COLO829 (cell line): ENCODE measurements around the gene TMEM62.
A peak's percentile ranks its signal among the peaks of the same experiment; 100 is the strongest.
"Not testable (repeated sequence)": the region's sequence is repeated elsewhere in the genome, so short reads cannot be mapped to it uniquely, and the experiment has no call there.

ENCODE experiments used
- DNase-seq: peaks from one replicate; pipeline ENCODE4 v3.0.0; 2012; ENCODE audit warnings: low spot score

The TMEM62 gene

DNA sequence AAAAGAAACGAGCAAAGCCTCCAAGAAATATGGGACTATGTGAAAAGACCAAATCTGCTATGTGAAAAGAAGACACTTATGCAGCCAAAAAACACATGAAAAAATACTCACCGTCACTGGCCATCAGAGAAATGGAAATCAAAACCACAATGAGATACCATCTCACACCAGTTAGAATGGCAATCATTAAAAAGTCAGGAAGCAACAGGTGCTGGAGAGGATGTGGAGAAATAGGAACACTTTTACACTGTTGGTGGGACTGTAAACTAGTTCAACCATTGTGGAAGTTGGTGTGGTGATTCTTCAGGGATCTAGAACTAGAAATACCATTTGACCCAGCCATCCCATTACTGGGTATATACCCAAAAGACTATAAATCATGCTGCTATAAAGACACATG is 43.8 kb downstream of the TMEM62 start:
- DNase-seq: not testable (repeated sequence)

DNA sequence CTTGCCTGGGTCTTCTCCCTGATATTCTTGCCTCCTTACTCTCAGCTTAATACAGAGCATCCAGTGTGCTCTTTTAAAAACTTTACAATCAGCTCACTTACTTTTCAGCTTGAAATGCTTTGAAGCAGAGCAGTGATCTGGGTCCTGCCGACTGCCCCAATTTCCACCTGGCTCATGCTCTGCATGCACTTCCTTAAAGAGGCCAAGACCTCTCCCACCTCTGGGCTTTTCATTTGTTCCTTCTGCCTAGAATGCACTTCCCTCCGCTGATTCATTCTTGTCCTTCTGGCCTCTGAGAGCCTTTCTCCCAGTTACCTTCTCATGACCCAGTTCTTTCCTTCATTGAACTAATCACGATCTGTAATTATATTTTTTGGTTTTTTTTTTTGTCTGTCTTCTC is 49.9 kb downstream of the TMEM62 start:
- no peak for DNase-seq

DNA sequence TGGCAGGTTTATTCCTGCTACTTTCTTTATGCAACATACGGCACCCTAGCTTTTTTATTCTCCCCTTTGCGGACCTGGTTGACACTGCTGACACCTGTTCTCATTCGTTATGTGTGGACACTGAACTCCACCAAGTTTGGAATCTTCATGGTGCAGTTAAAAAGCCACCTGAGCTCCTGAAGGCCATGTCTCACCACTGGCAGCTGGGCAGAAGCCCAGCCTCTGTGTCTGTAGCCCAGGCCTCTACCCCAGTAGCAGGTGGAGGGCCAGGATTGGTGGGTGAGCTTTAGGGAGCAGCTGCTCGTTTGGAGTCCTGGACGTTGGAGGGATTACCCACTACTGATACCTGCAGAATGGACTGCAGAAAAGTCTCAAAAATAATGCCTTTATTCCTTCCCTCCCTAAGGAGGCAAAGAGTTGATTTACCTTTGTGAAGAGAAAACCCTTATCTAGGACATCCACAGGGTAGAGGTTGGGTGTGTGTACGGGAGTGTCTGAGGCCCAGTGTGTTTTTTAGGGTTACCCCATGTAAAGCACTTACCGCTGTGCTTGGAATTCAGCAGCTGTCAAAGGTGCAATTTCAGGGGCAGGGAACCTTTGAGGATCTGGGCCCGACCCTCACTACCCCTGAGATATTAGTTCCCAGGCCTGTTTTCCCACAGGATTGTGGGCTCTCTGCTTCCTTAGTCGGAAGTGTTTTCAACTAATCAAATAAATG is 51.2 kb downstream of the TMEM62 start:
- no peak for DNase-seq

DNA sequence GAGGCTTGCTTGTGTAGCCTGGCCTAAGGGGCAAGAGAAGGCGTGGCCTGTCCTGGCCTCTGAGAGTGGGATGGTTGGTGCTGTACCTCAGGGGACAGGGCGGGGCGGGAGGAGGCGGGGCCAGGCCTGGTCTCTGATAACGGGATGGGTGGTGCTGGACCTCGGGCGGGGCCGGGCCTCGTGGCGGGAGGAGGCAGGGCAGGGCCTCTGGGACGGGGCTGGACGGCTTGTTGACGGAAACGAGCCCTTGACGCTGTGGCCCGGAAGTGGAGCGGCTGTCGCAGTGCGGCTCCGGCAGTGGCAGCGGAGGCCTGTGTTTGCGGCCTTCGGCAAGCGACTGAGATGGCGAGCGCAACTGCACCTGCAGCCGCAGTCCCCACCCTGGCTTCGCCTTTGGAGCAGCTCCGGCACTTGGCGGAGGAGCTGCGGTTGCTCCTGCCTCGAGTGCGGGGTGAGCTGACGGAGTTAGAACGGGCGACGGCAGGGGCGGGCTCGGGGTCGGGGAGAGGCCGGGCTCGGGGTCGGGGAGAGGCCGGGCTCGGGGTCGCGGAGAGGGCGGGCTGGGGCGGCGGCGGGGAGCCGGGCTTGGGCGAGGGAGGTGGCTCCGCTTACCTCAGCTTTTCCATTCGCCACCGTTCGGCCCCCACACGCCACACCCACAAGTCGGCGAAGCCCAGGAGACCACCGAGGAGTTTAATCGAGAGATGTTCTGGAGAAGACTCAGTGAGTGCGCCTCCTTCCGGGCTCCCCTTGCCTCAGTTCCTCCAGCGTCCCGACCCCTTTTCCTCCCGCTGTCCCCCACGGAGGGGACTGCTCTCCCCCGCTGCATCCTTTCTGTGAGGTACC is 52.0 kb downstream of the TMEM62 start, which contains the start of gene CCNDBP1:
TSS of gene CCNDBP1 (plus strand) at position 247 of the 846 bp plus-strand sequence. CDS start at position 343, 96 bp downstream.
- DNase-seq: peak; percentile 84

DNA sequence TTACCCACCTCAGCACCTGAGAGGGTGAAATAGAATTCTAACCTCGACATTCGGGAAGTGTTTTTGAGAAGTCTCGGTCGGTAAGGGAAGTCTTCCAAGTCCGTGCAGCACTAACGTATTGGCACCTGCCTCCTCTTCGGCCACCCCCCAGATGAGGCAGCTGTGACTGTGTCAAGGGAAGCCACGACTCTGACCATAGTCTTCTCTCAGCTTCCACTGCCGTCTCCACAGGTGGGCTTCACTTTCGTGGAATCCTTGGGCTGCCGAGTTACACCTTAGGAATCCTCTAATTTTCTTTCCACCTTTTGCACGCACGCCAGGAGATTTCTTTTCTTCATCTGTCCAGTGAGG is 52.6 kb downstream of the TMEM62 start:
- no peak for DNase-seq

DNA sequence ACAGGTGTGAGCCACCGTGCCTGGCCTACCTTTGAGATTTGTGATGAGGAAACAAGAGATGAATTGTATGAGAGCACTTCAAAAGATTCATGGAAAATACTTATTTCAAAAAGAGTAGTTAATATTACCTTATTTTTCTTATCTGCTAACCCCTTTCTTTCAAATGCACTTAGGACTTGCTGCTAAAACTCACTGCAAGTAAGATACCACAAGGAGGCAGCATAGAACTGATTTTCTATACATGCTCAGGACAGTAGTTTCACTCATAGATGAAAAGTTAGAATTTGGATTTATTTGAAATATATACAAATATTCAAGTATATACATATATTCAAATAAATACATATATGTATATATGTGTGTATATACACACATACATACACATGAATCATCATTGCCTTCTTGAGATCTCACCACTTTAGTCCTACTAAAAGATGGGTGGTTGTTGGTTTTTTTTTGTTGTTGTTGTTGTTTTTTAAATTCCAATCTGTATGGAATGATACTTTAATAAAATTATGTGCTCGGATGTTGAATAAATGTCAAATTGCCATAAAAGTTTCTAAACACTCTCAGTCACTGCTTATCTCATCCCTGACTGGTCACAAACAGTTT is 54.3 kb downstream of the TMEM62 start:
- peak; percentile 35 for DNase-seq

DNA sequence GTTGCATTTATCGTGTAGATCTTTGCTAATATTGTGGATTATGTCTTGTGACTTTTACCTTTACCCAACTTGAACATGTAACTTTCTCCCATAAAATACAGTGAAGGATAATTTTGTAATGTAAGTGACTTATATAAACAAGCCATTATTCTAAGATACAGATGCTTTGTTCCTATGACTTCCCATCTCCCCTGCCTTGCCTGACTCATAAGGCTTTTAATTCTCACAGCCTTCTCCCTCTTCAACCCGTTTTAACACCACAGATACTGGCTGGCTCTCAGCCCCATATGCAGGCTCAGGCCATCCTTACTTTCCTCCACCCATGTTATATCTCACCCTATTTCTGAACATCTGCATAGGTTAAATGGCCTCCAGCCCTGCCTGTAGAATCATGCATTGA is 55.9 kb downstream of the TMEM62 start:
- DNase-seq: peak; percentile 57

DNA sequence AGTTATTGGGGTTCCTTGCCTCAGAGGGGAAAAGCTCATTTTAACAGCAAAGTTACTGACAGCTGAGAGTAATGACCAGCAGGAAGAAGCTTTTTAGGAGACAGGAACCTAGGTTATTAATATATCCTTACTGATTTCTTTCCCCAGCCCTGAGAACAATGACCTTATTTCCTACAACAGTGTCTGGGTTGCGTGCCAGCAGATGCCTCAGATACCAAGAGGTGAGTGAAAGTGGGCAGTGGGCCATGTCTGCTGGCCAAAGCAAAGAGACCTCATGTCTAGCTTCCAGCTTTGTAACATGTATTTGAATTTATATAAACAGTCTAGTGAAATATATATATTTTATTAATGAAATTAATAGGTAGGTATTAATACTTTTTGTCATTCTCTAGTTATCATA is 56.8 kb downstream of the TMEM62 start:
- DNase-seq: no peak

DNA sequence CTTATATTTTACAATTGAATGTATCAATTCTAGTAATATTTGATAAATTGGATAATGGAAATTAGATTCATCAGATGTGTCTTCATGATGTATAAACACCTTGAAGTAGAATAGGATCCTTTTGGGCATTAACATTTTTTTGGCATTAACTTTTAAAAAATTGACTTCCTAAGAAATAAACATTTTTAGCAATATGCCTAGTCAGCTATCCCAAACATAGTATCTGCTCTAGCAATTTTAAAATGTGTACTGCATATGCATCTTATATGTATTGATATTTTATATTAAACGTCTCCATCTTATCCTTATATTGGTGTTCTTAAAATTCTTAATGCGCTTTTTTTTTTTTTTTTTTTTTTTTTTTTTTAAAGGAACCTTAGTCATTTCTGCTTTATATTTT is 60.3 kb downstream of the TMEM62 start:
- DNase-seq: no peak

DNA sequence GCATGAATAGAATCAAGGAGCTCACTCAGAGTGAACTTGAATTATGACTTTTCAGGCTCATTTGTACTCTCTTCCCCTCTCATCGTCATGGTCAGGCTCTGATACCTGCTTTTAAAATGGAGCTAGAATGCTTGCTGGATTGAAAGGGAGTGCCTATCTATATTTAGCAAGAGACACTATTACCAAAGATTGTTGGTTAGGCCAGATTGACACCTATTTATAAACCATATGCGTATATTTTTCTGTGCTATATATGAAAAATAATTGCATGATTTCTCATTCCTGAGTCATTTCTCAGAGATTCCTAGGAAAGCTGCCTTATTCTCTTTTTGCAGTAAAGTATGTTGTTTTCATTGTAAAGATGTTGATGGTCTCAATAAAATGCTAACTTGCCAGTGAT is 61.4 kb downstream of the TMEM62 start:
- no peak for DNase-seq

DNA sequence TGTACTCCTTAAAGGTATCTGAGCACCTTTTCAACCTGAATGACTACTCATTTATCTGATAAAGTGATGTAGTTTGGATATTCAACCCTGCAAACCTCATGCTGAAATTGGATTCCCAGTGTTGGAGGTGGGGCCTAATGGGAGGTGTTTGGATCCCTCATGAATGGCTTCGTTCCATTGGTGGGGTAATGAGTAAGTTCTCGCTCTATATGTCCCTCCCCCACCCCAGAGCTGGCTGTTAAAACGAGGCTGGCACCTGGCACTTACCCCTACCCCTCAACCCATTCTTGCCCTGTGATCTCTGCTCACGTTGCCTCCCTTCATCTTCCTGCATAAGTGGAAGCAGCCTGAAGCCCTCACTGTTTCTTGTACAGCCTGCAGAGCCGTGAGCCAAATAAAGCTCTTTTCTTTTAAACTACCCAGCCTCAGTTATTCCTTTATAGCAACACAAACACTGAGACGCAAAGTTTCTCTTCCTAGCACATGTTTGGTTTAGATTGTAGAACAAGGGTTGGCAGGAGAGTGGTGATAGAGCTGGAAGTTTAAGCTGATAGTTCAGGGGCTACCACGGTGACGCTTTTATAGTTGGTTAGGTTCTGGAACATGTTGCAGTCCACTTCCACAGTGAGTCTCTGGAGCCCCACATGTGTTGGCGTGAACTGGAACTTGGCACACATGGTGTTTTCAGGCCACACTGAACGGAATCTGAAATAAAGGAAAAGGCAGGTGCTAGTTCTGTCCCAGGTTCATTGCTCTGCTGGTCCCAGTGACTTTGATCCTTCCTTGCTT is 63.6 kb downstream of the TMEM62 start:
- DNase-seq: no peak

DNA sequence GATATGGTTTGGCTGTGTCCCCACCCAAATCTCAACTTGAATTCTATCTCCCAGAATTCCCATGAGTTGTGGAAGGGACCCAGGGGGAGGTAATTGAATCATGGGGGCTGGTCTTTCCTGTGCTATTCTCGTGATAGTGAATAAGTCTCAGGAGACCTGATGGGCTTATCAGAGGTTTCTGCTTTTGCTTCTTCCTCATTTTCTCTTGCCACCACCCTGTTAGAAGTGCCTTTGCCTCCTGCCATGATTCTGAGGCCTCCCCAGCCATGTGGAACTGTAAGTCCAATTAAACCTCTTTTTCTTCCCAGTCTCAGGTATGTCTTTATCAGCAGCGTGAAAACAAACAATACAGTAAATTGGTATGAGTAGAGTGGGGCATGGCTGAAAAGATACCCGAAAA is 64.4 kb downstream of the TMEM62 start:
- not testable (repeated sequence) for DNase-seq

DNA sequence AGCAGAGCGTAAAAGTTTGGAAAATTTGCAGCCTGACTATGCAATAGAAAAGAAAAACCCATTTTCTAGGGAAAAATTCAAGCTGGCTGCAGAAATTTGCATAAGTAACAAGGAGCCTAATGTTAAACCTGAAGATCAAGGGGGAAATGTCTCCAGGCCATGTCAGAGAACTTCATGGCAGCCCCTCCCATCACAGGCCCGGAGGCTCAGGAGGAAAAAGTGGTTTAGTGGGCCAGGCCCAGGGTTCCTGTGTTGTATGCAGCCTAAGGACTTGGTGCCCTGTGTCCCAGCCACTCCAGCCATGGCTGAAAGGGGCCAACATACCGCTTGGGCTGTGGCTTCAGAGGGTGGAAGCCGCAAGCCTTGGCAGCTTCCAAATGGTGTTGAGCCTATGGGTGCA is 65.2 kb downstream of the TMEM62 start:
- not testable (repeated sequence) for DNase-seq

DNA sequence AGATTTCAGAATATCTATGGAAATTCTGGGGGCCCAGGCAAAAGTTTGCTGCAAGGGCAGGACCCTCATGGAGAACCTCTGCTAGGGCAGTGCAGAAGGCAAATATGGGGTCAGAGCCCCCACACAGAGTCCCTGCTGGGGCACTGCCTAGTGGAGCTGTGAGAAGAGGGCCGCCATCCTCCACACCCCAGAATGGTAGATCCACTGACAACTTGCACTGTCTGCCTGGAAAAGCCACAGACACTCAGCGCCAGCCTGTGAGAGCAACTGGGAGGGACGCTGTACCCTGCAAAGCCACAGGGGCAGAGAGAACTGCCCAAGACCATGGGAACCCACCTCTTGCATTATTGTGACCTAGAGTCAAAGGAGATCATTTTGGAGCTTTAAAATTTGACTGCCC is 65.6 kb downstream of the TMEM62 start:
- no peak for DNase-seq

DNA sequence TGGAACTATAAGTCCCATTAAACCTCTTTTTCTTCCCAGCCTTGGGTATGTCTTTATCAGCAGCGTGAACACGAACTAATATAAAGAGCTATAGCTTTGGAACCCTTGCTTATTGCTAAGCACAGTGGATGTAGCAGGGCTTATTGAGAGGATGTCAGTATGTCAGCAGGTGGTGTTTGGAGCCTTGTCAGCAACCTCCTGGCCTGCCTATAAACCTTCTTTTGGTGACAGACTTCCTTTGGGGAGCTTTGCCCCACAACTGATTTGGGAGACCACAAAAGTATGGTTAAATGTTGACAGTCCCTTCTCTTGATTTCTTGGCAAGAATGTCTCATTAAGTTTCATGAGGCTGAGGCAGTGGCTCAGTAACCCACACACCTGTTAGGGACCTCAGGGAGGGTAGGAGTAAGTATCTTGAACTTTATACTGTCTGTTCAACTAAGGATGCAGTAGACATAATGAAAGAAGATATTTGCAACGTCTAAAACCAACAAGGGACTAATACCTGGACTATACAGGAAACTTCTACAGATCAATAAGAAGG is 66.6 kb downstream of the TMEM62 start:
- no peak for DNase-seq

DNA sequence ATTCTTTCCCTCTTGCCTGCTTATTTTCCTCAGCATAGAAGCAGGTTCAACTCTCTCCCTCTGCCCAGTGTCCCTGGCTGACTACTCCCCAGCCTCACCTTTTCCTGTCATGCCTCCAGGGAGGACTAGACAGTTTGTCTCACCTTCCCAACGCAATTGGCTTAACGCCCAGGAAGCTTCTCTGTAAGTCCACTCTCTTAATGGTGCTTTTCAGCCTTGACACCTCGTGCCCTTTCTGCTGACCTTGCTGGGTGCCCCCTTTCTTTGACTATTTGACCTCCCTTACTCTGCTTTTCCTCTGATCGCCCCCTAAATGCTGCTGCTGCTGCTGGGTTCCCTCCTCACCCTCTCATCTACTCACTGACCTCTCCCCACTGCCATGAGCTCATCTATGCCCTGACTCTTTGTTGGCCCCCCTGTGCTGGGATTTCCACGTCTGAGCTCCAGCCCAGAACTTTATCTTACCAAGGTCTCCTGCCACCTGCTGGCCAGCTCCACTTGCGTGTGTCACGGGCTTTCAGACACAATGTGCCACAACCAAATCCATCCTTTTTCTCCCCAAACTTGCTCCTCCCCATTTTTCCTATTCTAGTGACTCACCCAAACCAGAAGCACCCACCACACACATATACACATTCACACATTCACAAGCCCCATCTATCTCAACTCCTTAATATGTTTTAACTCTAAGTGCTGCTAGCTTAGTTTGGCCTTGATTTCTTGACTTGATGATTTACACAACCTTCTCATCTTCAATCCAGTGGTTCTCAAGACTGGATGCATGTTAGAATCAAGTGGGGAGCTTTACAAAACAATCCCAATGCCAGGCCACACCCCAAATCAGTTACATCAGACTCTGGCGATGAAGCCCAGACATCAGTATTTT is 70.9 kb downstream of the TMEM62 start:
- peak; percentile 48 for DNase-seq

DNA sequence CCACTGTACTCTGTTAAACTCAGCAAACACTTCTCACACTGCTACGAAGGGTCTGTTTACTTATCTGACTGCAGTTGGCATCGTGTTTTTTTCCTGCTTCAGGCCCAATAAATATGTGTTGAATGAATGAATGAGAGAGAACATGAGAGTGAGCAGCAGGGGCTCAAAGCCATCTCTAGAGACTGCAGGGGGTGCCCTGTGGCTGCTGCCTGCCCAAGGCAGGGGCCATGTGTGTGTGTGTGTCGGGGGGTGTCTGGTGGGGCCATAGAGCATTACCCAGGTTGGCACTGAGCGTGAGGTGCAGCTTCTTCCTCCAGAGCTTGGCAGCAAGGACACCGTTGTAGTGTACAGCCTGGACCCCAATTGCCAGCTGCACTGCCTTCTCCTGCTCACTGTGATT is 72.7 kb downstream of the TMEM62 start:
- no peak for DNase-seq

DNA sequence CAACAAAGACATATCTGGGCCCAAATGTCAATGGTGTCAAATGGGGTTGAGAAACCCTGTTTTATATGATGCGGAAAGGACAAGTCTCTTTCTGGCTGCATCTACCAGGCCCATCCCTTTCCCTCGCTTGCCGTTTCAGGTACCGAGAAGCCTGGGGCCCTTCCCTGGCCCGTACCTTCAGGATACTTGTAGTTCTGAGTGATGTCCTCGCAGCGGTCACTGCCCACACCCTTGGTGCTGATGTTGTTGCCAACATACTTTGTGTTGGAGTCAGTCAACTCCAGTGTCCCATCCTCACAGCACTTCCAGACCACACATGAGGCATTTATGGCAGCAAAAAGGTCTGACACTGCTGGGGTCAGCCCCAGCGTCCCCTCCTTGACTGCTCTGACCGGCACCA is 73.6 kb downstream of the TMEM62 start:
- no peak for DNase-seq

DNA sequence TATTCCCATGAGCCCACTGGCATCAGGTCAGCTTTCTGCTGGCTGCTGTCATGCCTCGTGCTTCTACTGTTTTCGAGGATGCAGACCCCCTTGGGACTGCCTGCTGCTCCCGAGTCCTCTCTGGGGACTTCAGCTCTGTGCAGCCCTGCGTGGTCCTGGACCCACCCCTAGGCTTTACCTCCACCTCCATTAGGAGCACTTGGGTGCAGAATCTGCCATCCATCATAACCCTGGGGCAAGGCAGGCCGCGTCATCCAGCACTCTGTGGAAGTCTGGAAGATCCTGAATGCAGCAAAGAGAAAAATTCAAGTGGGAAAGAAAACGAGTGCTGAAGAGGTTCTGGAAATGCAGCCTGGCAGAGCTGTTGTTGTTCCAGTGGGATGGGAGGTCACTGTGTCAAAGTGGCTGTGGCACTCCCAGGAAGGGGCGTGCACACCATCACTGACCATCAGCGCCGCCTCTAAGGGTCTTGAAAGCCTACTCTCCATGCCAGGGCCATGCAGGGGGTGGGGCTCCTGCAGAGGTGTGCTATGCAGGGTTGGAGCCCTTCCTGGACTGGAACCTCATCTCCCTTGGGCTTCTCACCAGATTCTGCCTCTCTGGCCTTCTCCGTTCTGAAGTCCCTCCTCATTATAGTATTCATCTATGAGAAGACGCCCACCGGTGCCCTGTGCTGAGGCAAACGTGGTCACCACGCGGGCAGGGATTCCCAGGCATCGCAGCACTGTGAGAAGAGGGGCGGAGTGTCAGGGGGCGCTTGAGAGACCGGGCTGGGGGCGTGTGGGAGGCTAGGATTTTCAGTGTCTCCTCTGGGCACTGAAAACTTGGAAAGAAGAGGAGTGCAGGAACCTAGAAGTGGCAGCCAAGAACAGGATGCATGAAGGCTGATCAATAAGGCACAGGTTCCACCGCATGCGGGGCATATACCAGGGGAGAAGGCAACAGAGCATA is 74.9 kb downstream of the TMEM62 start:
- DNase-seq: no peak
